HepG2 (cell line): Measurements from ENCODE around the gene CES2. TPM values are rescaled to one million over a fixed set of nuclear protein-coding genes. Genes with fewer than 3 reads are reported as not detected.
A peak's percentile ranks its signal among the peaks of the same experiment; 100 is the strongest.

ENCODE experiments used
- AKAP8 ChIP-seq: sonication (generic); formaldehyde crosslinking; IDR thresholded peaks from 2 replicates; pipeline ENCODE4 v1.5.1; 2020; ENCODE audit warnings: mild to moderate bottlenecking, missing genetic modification reagents
- ATF4 ChIP-seq, 2 experiments: fragments of 450-650 bp in 1 of 2; sonication (generic) in 1 of 2; formaldehyde crosslinking; IDR thresholded peaks; 2 replicates each; pipeline versions ENCODE4 v1.5.0 to v1.8.0; 2020 to 2022; ENCODE audit warnings: mild to moderate bottlenecking in 1 of 2, missing genetic modification reagents in 1 of 2
- ATM ChIP-seq: fragments of 450-650 bp; IDR thresholded peaks from 2 replicates; pipeline ENCODE4 v1.7.1; 2017; ENCODE audit warnings: mild to moderate bottlenecking, borderline replicate concordance
- CEBPG ChIP-seq: IDR thresholded peaks from 2 replicates; pipeline ENCODE4 v1.6.1; 2016
- CHD2 ChIP-seq: IDR thresholded peaks from 2 replicates; pipeline ENCODE4 v1.6.1; 2011; ENCODE audit warnings: low read depth, low read length, improper control_type of control experiment
- HES4 ChIP-seq: sonication (generic); formaldehyde crosslinking; IDR thresholded peaks from 2 replicates; pipeline ENCODE4 v1.9.0; 2021; ENCODE audit warnings: mild to moderate bottlenecking, missing genetic modification reagents, borderline replicate concordance
- KDM5A ChIP-seq: fragments of 200-600 bp; sonication (generic); IDR thresholded peaks from 2 replicates; pipeline ENCODE4 v1.7.0; 2018; ENCODE audit warnings: antibody characterized with exemption, mild to moderate bottlenecking, low read length, borderline replicate concordance
- PHB2 ChIP-seq: fragments of 450-650 bp; IDR thresholded peaks from 2 replicates; pipeline ENCODE4 v1.6.1; 2018; ENCODE audit not compliant: partially characterized antibody
- PLSCR1 ChIP-seq: sonication (generic); formaldehyde crosslinking; IDR thresholded peaks from 2 replicates; pipeline ENCODE4 v1.5.0; 2020; ENCODE audit warnings: missing genetic modification reagents, mild to moderate bottlenecking, borderline replicate concordance
- RCOR2 ChIP-seq: IDR thresholded peaks from 2 replicates; pipeline ENCODE4 v1.6.1; 2016; ENCODE audit warnings: missing biosample characterization, missing genetic modification reagents
- SNAPC2 ChIP-seq: sonication (generic); formaldehyde crosslinking; IDR thresholded peaks from 2 replicates; pipeline ENCODE4 v1.8.1; 2022; ENCODE audit warnings: mild to moderate bottlenecking, missing genetic modification reagents
- SOX6 ChIP-seq, 2 experiments: fragments of 450-650 bp in 1 of 2; sonication (generic) in 1 of 2; formaldehyde crosslinking in 1 of 2; IDR thresholded peaks; 2 replicates each; pipeline versions ENCODE4 v1.4.0 to v1.6.1; 2017 to 2020; ENCODE audit warnings: antibody characterized with exemption in 1 of 2, mild to moderate bottlenecking in 1 of 2, missing genetic modification reagents in 1 of 2
- SUZ12 ChIP-seq: fragments of 150-350 bp; IDR thresholded peaks from 2 replicates; pipeline ENCODE4 v1.6.1; 2014; ENCODE audit warnings: low read depth, low read length
- ZFP41 ChIP-seq: sonication (generic); formaldehyde crosslinking; IDR thresholded peaks from 2 replicates; pipeline ENCODE4 v1.4.0; 2020; ENCODE audit warnings: mild to moderate bottlenecking, missing genetic modification reagents, borderline replicate concordance
- ZFP82 ChIP-seq: sonication (generic); formaldehyde crosslinking; IDR thresholded peaks from 2 replicates; pipeline ENCODE4 v1.5.1; 2020; ENCODE audit warnings: mild to moderate bottlenecking, missing genetic modification reagents, borderline replicate concordance
- ZNF276 ChIP-seq: sonication (generic); formaldehyde crosslinking; IDR thresholded peaks from 2 replicates; pipeline ENCODE4 v1.4.0; 2020; ENCODE audit warnings: mild to moderate bottlenecking, low read depth, missing genetic modification reagents
- ZNF501 ChIP-seq: sonication (generic); formaldehyde crosslinking; IDR thresholded peaks from 2 replicates; pipeline ENCODE4 v1.5.1; 2020; ENCODE audit warnings: mild to moderate bottlenecking, moderate library complexity, missing genetic modification reagents
- ZNF646 ChIP-seq: sonication (generic); formaldehyde crosslinking; IDR thresholded peaks from 2 replicates; pipeline ENCODE4 v1.9.0; 2021; ENCODE audit warnings: mild to moderate bottlenecking, missing genetic modification reagents
- ZSCAN20 ChIP-seq: sonication (generic); formaldehyde crosslinking; IDR thresholded peaks from 2 replicates; pipeline ENCODE4 v1.4.0; 2020; ENCODE audit warnings: missing genetic modification reagents, mild to moderate bottlenecking, borderline replicate concordance
- polyA plus RNA-seq, 8 experiments: library from polyadenylated mRNA; depleted of rRNA in 3 of 8; stranded (reverse) in 7 of 8; unstranded in 1 of 8; fragments of >200 nt; fragmentation: Illumina TruSeq in 4 of 8; extraction: Trizol in 4 of 8; gene quantifications; 2 replicates each; pipeline versions ENCODE4 v1.2.1 to v1.2.3, GENCODE V29; 2011 to 2016; ENCODE audit warnings: low read depth in 4 of 8, missing spikeins in 1 of 8, mixed read lengths in 1 of 8; ENCODE audit not compliant: insufficient read depth in 1 of 8
- total RNA-seq, 5 experiments: library from RNA; depleted of rRNA; stranded (reverse); fragments of >200 nt; fragmentation: Illumina TruSeq; extraction: Trizol; gene quantifications; 2 replicates each; pipeline ENCODE4 v1.2.3, GENCODE V29; 2016; ENCODE audit warnings: low read depth in 1 of 5

Gene CES2
- total and polyA plus RNA-seq, 2 of the 13 experiments (the other 11 are each of a cell fraction or from before 2014, with no cell fraction given): 50.6 to 63.8 TPM

- TF ChIP-seq KDM5A: peak; percentile 93
- TF ChIP-seq ZSCAN20 (CRISPR knock-in tag): peak; percentile 72; the same call in 1 of the 2 replicates
- no peak for TF ChIP-seq ATM
- peak; percentile 88 for TF ChIP-seq CHD2
- TF ChIP-seq SNAPC2 (CRISPR knock-in tag): no peak
- peak; percentile 93 for TF ChIP-seq ZNF501 (CRISPR knock-in tag)
- TF ChIP-seq AKAP8: peak; percentile 79; the same call in 1 of the 2 replicates
- TF ChIP-seq PHB2: no peak
- 0 out of 2 replicates have a peak, but pooled peaks have one; percentile 49 for TF ChIP-seq ZFP82 (CRISPR knock-in tag)
- peak; percentile 95 for TF ChIP-seq HES4 (CRISPR knock-in tag)
- TF ChIP-seq ZFP41 (CRISPR knock-in tag): peak; percentile 84; the same call in 1 of the 2 replicates
- peak; percentile 45; the same call in 1 of the 2 replicates for TF ChIP-seq RCOR2 (CRISPR knock-in tag)
- no peak; a peak in 1 of 4 replicates for TF ChIP-seq ATF4 (CRISPR knock-in tag; IDR thresholded peaks at IDR 0.05)
- TF ChIP-seq CEBPG (CRISPR knock-in tag): 0 out of 2 replicates have a peak, but pooled peaks have one; percentile 42
- TF ChIP-seq PLSCR1: peak; percentile 5; the same call in 1 of the 2 replicates
- TF ChIP-seq SUZ12: no peak
- TF ChIP-seq SOX6 (IDR thresholded peaks at IDR 0.05): no peak
- TF ChIP-seq SOX6 (CRISPR knock-in tag; IDR thresholded peaks at IDR 0.05): peak; percentile 79
- TF ChIP-seq ZNF276: no peak
- peak; percentile 84; the same call in 1 of the 2 replicates for TF ChIP-seq ZNF646
These were observed 1.0 kb upstream of the CES2 start, which contains the start of gene CIAO2B (continued) for GRCh38 chr16:66934138-66934838.
